ENCODE measurements around the gene NLRP8. TPM values are rescaled to one million over a fixed set of nuclear protein-coding genes. Genes with fewer than 3 reads are reported as not detected.

The NLRP8 gene
- total and polyA plus RNA-seq, 2 experiments from 2014 or later: not detected

DNA sequence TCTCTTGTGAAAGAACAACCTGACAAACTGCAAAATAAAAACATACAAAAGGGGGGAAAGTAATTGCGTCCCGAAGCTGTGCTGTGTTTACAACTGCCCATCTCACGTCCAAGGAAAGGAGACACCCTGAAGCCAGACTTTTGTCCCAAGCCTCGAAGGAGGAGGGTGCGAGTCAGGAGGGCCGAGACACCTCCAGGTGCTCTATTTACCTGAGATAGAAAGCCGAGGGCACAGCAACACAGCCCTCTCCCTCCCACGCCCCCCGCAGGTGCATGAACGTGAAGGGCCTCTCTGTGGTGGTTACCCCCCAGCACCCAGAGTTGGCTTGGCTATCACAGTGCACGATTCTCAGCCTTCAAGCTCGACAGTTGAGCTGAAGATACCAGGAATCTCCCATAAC is 48.7 kb upstream of the NLRP8 start (continued):
- TF ChIP-seq, protein P1, sequence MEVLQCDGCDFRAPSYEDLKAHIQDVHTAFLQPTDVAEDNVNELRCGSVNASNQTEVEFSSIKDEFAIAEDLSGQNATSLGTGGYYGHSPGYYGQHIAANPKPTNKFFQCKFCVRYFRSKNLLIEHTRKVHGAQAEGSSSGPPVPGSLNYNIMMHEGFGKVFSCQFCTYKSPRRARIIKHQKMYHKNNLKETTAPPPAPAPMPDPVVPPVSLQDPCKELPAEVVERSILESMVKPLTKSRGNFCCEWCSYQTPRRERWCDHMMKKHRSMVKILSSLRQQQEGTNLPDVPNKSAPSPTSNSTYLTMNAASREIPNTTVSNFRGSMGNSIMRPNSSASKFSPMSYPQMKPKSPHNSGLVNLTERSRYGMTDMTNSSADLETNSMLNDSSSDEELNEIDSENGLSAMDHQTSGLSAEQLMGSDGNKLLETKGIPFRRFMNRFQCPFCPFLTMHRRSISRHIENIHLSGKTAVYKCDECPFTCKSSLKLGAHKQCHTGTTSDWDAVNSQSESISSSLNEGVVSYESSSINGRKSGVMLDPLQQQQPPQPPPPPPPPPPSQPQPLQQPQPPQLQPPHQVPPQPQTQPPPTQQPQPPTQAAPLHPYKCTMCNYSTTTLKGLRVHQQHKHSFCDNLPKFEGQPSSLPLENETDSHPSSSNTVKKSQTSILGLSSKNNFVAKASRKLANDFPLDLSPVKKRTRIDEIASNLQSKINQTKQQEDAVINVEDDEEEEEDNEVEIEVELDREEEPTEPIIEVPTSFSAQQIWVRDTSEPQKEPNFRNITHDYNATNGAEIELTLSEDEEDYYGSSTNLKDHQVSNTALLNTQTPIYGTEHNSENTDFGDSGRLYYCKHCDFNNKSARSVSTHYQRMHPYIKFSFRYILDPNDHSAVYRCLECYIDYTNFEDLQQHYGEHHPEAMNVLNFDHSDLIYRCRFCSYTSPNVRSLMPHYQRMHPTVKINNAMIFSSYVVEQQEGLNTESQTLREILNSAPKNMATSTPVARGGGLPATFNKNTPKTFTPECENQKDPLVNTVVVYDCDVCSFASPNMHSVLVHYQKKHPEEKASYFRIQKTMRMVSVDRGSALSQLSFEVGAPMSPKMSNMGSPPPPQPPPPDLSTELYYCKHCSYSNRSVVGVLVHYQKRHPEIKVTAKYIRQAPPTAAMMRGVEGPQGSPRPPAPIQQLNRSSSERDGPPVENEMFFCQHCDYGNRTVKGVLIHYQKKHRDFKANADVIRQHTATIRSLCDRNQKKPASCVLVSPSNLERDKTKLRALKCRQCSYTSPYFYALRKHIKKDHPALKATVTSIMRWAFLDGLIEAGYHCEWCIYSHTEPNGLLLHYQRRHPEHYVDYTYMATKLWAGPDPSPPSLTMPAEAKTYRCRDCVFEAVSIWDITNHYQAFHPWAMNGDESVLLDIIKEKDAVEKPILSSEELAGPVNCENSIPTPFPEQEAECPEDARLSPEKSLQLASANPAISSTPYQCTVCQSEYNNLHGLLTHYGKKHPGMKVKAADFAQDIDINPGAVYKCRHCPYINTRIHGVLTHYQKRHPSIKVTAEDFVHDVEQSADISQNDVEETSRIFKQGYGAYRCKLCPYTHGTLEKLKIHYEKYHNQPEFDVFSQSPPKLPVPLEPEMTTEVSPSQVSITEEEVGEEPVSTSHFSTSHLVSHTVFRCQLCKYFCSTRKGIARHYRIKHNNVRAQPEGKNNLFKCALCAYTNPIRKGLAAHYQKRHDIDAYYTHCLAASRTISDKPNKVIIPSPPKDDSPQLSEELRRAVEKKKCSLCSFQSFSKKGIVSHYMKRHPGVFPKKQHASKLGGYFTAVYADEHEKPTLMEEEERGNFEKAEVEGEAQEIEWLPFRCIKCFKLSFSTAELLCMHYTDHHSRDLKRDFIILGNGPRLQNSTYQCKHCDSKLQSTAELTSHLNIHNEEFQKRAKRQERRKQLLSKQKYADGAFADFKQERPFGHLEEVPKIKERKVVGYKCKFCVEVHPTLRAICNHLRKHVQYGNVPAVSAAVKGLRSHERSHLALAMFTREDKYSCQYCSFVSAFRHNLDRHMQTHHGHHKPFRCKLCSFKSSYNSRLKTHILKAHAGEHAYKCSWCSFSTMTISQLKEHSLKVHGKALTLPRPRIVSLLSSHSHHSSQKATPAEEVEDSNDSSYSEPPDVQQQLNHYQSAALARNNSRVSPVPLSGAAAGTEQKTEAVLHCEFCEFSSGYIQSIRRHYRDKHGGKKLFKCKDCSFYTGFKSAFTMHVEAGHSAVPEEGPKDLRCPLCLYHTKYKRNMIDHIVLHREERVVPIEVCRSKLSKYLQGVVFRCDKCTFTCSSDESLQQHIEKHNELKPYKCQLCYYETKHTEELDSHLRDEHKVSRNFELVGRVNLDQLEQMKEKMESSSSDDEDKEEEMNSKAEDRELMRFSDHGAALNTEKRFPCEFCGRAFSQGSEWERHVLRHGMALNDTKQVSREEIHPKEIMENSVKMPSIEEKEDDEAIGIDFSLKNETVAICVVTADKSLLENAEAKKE (CRISPR knock-in tag; IDR thresholded peaks at IDR 0.05): no peak

DNA sequence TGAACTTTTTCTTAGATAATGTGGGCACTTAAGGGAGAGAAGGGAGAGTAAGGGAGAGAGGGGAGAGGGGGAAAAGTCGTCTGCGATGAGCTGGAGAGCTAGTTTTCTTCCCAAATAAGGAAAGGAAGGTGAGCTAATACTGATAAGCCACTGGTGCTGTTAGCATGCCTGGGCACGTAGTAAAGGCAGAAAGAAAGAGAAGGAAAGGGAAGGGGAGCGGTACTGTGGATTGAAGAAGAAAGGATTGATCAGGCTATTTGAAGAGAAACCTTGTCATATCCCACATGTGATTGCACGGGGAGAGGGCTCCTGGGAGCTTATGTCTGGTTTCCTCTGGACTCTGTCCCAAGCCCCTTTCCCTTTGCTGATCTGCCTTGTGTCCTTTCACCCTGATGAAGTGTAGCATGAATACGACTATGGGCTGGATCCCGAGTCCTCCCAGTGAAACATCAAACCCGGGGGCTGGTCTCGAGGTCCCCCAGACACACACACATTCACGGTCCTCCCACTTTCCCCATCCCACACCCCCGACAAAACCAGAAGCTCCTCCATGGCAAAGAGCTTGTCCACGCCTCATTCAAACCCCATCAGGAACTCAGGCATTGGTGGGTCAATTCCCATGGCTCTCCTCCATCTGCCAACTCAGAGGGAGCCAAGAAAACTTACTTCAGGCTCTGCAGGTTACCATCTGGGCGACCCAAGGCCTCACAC is 46.1 kb upstream of the NLRP8 start:
- peaks cover 94% of the 10 kb centered on the region for H3K9me3 Mint-ChIP-seq
- H3K79me2 ChIP-seq (replicated peaks; ENCODE audit: insufficient read depth): no peaks in the 10 kb centered on the region
- no peak overlapping the region for H3K4me2 ChIP-seq
- H3K4me3 ChIP-seq: no peak overlapping the region
- peaks cover 41% of the 10 kb centered on the region for H3K36me3 Mint-ChIP-seq (ENCODE audit: low read depth)
- H3K27ac ChIP-seq (ENCODE audit: low read depth): no peak overlapping the region
- H3K36me3 ChIP-seq (ENCODE audit: insufficient read depth): no peaks in the 10 kb centered on the region
- no peaks in the 10 kb centered on the region for H3F3A ChIP-seq (replicated peaks; ENCODE audit: low read depth)
- H3K4me1 ChIP-seq (ENCODE audit: insufficient read depth): no peaks in the 10 kb centered on the region
- no peaks in the 10 kb centered on the region for H3K9me2 ChIP-seq (ENCODE audit: insufficient read depth)
- H4K20me1 ChIP-seq (replicated peaks; ENCODE audit: insufficient read depth): no peaks in the 10 kb centered on the region
- H3K27me3 Mint-ChIP-seq (ENCODE audit: insufficient read depth, low read depth, poor library complexity): no peaks in the 10 kb centered on the region
- ATAC-seq: no peak
- DNase-seq (ENCODE audit: low spot score): no peak
- H3K4me1 Mint-ChIP-seq: no peaks in the 10 kb centered on the region
- H3K4me3 Mint-ChIP-seq: no peak overlapping the region
- H3K27ac Mint-ChIP-seq: no peak overlapping the region
- no peak overlapping the region for H2AFZ ChIP-seq
- H3K27me3 ChIP-seq (ENCODE audit: insufficient read depth): no peaks in the 10 kb centered on the region
- TF ChIP-seq, protein P1 (CRISPR knock-in tag; IDR thresholded peaks at IDR 0.05): no peak
- no peak for TF ChIP-seq CREB1 (CRISPR knock-in tag; IDR thresholded peaks at IDR 0.05; ENCODE audit: low read depth)
- TF ChIP-seq EZH2phosphoT487 (IDR thresholded peaks at IDR 0.05; ENCODE audit: unreplicated experiment): no peak
- TF ChIP-seq ZNF114 (CRISPR knock-in tag; IDR thresholded peaks at IDR 0.05): no peak
- no peak for TF ChIP-seq EZH2 (IDR thresholded peaks at IDR 0.05; ENCODE audit: low read depth, unreplicated experiment)
- TF ChIP-seq STAT1 (IDR thresholded peaks at IDR 0.05; ENCODE audit: unreplicated experiment): no peak
- TF ChIP-seq, protein P2, sequence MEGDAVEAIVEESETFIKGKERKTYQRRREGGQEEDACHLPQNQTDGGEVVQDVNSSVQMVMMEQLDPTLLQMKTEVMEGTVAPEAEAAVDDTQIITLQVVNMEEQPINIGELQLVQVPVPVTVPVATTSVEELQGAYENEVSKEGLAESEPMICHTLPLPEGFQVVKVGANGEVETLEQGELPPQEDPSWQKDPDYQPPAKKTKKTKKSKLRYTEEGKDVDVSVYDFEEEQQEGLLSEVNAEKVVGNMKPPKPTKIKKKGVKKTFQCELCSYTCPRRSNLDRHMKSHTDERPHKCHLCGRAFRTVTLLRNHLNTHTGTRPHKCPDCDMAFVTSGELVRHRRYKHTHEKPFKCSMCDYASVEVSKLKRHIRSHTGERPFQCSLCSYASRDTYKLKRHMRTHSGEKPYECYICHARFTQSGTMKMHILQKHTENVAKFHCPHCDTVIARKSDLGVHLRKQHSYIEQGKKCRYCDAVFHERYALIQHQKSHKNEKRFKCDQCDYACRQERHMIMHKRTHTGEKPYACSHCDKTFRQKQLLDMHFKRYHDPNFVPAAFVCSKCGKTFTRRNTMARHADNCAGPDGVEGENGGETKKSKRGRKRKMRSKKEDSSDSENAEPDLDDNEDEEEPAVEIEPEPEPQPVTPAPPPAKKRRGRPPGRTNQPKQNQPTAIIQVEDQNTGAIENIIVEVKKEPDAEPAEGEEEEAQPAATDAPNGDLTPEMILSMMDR (conservative IDR thresholded peaks at IDR 0.05; ENCODE audit: low read depth in 2 of 2): no peak
